Activated naive CD4-positive, alpha-beta T cell treated with anti-CD3 and anti-CD28 coated beads, Interleukin-2, amount 50 U/mL, for 72 hours (primary cell): ENCODE measurements around the gene PDCD1LG2. TPM values are rescaled to one million over a fixed set of nuclear protein-coding genes. Genes with fewer than 3 reads are reported as not detected.
"Not testable (repeated sequence)": the region's sequence is repeated elsewhere in the genome, so short reads cannot be mapped to it uniquely, and the experiment has no call there.

Source experiments
- ATAC-seq, 2 donors: fragments of 150-1000 bp; cut with Tn5 transposase; 2 replicates each; pipeline ENCODE4 v1.10.0; 2021; ENCODE audit warnings: mild to moderate bottlenecking in 2 of 2, moderate library complexity in 2 of 2
- DNase-seq, 2 donors: peaks; one replicate each; pipeline ENCODE4 v3.0.0; 2021 to 2022; ENCODE audit warnings: low spot score in 2 of 2
- H3K27ac Mint-ChIP-seq, 2 donors: one replicate each; pipeline ENCODE4 v1.8.0; 2022; ENCODE audit warnings: mild to moderate bottlenecking in 2 of 2, mixed read lengths in 2 of 2
- H3K36me3 Mint-ChIP-seq, 2 donors: one replicate each; pipeline ENCODE4 v1.8.0; 2022; ENCODE audit warnings: mixed read lengths in 2 of 2
- H3K9me3 Mint-ChIP-seq, 2 donors: one replicate each; pipeline ENCODE4 v1.8.0; 2022; ENCODE audit warnings: mixed read lengths in 2 of 2
- total RNA-seq, 2 donors: library from RNA; stranded (reverse); gene quantifications; one replicate each; pipeline ENCODE4 v1.2.3, GENCODE V29; 2022

The PDCD1LG2 gene
- under 1 TPM; 0.19 to 0.87 TPM for total RNA-seq

GRCh38 chr9:5510360-5510931, at the start of gene PDCD1LG2:
Gene PDCD1LG2, plus strand, starts transcription at chr9:5510531. Its CDS starts 12,016 bp downstream, at chr9:5522547.
- DNase-seq: peak in 1 of 2 donors; percentile 38
- peak within 1 kb of the TSS; percentile 83 to 91 for H3K27ac Mint-ChIP-seq
- peak; percentile 83 to 89 for ATAC-seq
- H3K36me3 Mint-ChIP-seq: peaks cover 7 to 13% of the 10 kb centered on the region in 2 donors
- peaks cover 13 to 23% of the 10 kb centered on the region in 2 donors for H3K9me3 Mint-ChIP-seq

- H3K36me3 Mint-ChIP-seq: peaks cover 68 to 91% of the 10 kb centered on the region in 2 donors
- H3K9me3 Mint-ChIP-seq, DNase-seq, ATAC-seq: not testable (repeated sequence)
- H3K27ac Mint-ChIP-seq: peak overlapping the region in 1 of 2 donors; percentile 38
These were observed 45.5 kb upstream of the PDCD1LG2 start for GRCh38 chr9:5464831-5465330.

- ATAC-seq (no peak), DNase-seq (no peak)
- no peaks in the 10 kb centered on the region for H3K9me3 Mint-ChIP-seq
- H3K27ac Mint-ChIP-seq: no peak overlapping the region
- peaks cover 62 to 87% of the 10 kb centered on the region in 2 donors for H3K36me3 Mint-ChIP-seq
These were observed 44.3 kb upstream of the PDCD1LG2 start for GRCh38 chr9:5466005-5466404.

GRCh38 chr9:5466766-5467165, 43.6 kb upstream of the PDCD1LG2 start:
- no peak for ATAC-seq
- DNase-seq: no peak
- Mint-ChIP-seq H3K9me3 (no peaks in the 10 kb centered on the region), H3K27ac (peak overlapping the region; percentile 43 to 67), H3K36me3 (peaks cover 62 to 83% of the 10 kb centered on the region in 2 donors)

- no peak for DNase-seq
- H3K27ac Mint-ChIP-seq: no peak overlapping the region
- H3K9me3 Mint-ChIP-seq: no peaks in the 10 kb centered on the region
- H3K36me3 Mint-ChIP-seq: peaks cover 48 to 65% of the 10 kb centered on the region in 2 donors
- ATAC-seq: no peak
These were observed 41.5 kb upstream of the PDCD1LG2 start for GRCh38 chr9:5468850-5469249.

GRCh38 chr9:5470122-5470521, 40.2 kb upstream of the PDCD1LG2 start:
- DNase-seq: no peak
- no peak for ATAC-seq
- H3K36me3 Mint-ChIP-seq: peaks cover 42 to 53% of the 10 kb centered on the region in 2 donors
- H3K9me3 Mint-ChIP-seq: peaks cover 0 to 6% of the 10 kb centered on the region in 2 donors
- no peak overlapping the region for H3K27ac Mint-ChIP-seq

GRCh38 chr9:5470816-5471215, 39.5 kb upstream of the PDCD1LG2 start:
- Mint-ChIP-seq H3K9me3 (peaks cover 0 to 7% of the 10 kb centered on the region in 2 donors), H3K36me3 (peaks cover 39 to 53% of the 10 kb centered on the region in 2 donors), H3K27ac (no peak overlapping the region)
- DNase-seq: no peak
- ATAC-seq: peak; percentile 61 to 78

GRCh38 chr9:5475611-5476010, 34.7 kb upstream of the PDCD1LG2 start:
- peaks cover 5 to 23% of the 10 kb centered on the region in 2 donors for H3K9me3 Mint-ChIP-seq

GRCh38 chr9:5478206-5478605, 32.1 kb upstream of the PDCD1LG2 start:
- ATAC-seq (peak; percentile 54 to 85), DNase-seq (no peak)
- H3K27ac Mint-ChIP-seq: no peak overlapping the region
- H3K9me3 Mint-ChIP-seq: peaks cover 5 to 23% of the 10 kb centered on the region in 2 donors
- peaks cover 18 to 26% of the 10 kb centered on the region in 2 donors for H3K36me3 Mint-ChIP-seq

More at GRCh38 chr9:5475611-5476010, 34.7 kb upstream of the PDCD1LG2 start:
- not testable (repeated sequence) for H3K27ac Mint-ChIP-seq, ATAC-seq, DNase-seq
- H3K36me3 Mint-ChIP-seq: peaks cover 18 to 33% of the 10 kb centered on the region in 2 donors

GRCh38 chr9:5479994-5480694, 30.2 kb upstream of the PDCD1LG2 start:
- H3K9me3 Mint-ChIP-seq: peaks cover 5 to 17% of the 10 kb centered on the region in 2 donors
- DNase-seq: no peak
- H3K36me3 Mint-ChIP-seq: peaks cover 13 to 26% of the 10 kb centered on the region in 2 donors
- peak in 1 of 2 donors; percentile 38 for ATAC-seq
- no peak overlapping the region for H3K27ac Mint-ChIP-seq

GRCh38 chr9:5480919-5481318, 29.4 kb upstream of the PDCD1LG2 start:
- ATAC-seq (no peak), DNase-seq (no peak)
- H3K36me3 Mint-ChIP-seq: peaks cover 8 to 18% of the 10 kb centered on the region in 2 donors
- H3K27ac Mint-ChIP-seq: no peak overlapping the region
- peaks cover 5 to 16% of the 10 kb centered on the region in 2 donors for H3K9me3 Mint-ChIP-seq

- ATAC-seq (no peak), DNase-seq (no peak)
- no peak overlapping the region for H3K27ac Mint-ChIP-seq
- H3K36me3 Mint-ChIP-seq: peaks cover 2 to 13% of the 10 kb centered on the region in 2 donors
- H3K9me3 Mint-ChIP-seq: peaks cover 1 to 11% of the 10 kb centered on the region in 2 donors
These were observed 28.9 kb upstream of the PDCD1LG2 start for GRCh38 chr9:5481322-5482040.

GRCh38 chr9:5482194-5482593, 28.1 kb upstream of the PDCD1LG2 start:
- Mint-ChIP-seq H3K9me3 (peaks cover 0 to 10% of the 10 kb centered on the region in 2 donors), H3K27ac (no peak overlapping the region)

GRCh38 chr9:5483306-5483705, 27.0 kb upstream of the PDCD1LG2 start:
- ATAC-seq (no peak), DNase-seq (no peak)

More at GRCh38 chr9:5482194-5482593, 28.1 kb upstream of the PDCD1LG2 start:
- ATAC-seq: no peak
- H3K36me3 Mint-ChIP-seq: peaks cover 0 to 10% of the 10 kb centered on the region in 2 donors
- DNase-seq: no peak

GRCh38 chr9:5485378-5486085, 24.8 kb upstream of the PDCD1LG2 start:
- Mint-ChIP-seq H3K27ac (no peak overlapping the region), H3K9me3 (no peaks in the 10 kb centered on the region), H3K36me3 (no peaks in the 10 kb centered on the region)
- ATAC-seq (no peak), DNase-seq (no peak)

More at GRCh38 chr9:5483306-5483705, 27.0 kb upstream of the PDCD1LG2 start:
- peaks cover 0 to 5% of the 10 kb centered on the region in 2 donors for H3K9me3 Mint-ChIP-seq
- no peak overlapping the region for H3K27ac Mint-ChIP-seq
- H3K36me3 Mint-ChIP-seq: peaks cover 0 to 5% of the 10 kb centered on the region in 2 donors

GRCh38 chr9:5486988-5487387, 23.3 kb upstream of the PDCD1LG2 start:
- H3K9me3 Mint-ChIP-seq: no peaks in the 10 kb centered on the region
- no peak overlapping the region for H3K27ac Mint-ChIP-seq
- ATAC-seq: no peak
- H3K36me3 Mint-ChIP-seq: no peaks in the 10 kb centered on the region
- DNase-seq: no peak
